Astrocyte (in vitro differentiated cells and primary cell): ENCODE measurements around the gene ARV1.

ENCODE experiments used
- EZH2 ChIP-seq: IDR thresholded peaks from 2 replicates; pipeline ENCODE4 v1.6.1; 2012; ENCODE audit warnings: mild to moderate bottlenecking, low read length, inconsistent platforms; ENCODE audit not compliant: insufficient read depth
- TF ChIP-seq, protein P1 (sequence below): IDR thresholded peaks from 2 replicates; pipeline ENCODE4 v1.5.1; 2011; ENCODE audit warnings: low read depth, mild to moderate bottlenecking, inconsistent platforms, low read length, moderate library complexity; ENCODE audit not compliant: insufficient read depth

DNA sequence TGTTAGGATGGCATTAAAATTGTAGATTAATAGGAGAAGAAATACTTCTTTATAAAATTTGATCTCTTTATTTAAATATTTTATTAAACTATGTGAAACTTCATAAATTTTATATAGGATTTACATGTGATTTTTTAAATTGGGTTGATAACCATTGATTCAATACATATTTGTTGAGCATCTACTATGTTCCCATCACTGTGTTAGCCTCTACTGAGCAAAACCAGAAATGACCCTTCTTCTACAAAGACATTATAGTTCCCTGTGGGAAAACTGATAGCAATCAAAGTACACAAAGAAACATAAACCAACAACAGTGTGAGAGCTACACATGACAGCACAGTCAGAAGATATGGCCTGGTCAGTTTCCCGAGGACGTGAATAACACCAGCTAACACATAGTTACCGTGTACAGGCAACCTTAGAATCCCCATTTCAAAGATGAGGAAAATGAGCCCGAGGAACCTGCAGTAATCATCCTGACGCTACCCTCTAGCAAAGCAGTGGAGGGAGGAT lies 12.5 kb upstream of the ARV1 start:
- no peak for TF ChIP-seq EZH2
- TF ChIP-seq, protein P1, sequence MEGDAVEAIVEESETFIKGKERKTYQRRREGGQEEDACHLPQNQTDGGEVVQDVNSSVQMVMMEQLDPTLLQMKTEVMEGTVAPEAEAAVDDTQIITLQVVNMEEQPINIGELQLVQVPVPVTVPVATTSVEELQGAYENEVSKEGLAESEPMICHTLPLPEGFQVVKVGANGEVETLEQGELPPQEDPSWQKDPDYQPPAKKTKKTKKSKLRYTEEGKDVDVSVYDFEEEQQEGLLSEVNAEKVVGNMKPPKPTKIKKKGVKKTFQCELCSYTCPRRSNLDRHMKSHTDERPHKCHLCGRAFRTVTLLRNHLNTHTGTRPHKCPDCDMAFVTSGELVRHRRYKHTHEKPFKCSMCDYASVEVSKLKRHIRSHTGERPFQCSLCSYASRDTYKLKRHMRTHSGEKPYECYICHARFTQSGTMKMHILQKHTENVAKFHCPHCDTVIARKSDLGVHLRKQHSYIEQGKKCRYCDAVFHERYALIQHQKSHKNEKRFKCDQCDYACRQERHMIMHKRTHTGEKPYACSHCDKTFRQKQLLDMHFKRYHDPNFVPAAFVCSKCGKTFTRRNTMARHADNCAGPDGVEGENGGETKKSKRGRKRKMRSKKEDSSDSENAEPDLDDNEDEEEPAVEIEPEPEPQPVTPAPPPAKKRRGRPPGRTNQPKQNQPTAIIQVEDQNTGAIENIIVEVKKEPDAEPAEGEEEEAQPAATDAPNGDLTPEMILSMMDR = no peak
